NOMO-1 treated with DMSO at 0.1 percent for 48 hours (cell line): ENCODE results near the gene MAST3.
A peak's percentile ranks its signal among the peaks of the same experiment; 100 is the strongest.
"Not testable (repeated sequence)": the region's sequence is repeated elsewhere in the genome, so short reads cannot be mapped to it uniquely, and the experiment has no call there.

Experiments
- DNase-seq: peaks from one replicate; lab custom pipeline; 2025; ENCODE audit not compliant: unreplicated experiment; lab: John Stamatoyannopoulos, UW

Gene MAST3

GRCh38 chr19:18086590-18087138, 10.9 kb upstream of the MAST3 start, which contains the start of gene IL12RB1:
Gene IL12RB1, minus strand, starts transcription at chr19:18086934. Its CDS starts 111 bp downstream, at chr19:18086823.
- DNase-seq = peak; percentile 64

DNA sequence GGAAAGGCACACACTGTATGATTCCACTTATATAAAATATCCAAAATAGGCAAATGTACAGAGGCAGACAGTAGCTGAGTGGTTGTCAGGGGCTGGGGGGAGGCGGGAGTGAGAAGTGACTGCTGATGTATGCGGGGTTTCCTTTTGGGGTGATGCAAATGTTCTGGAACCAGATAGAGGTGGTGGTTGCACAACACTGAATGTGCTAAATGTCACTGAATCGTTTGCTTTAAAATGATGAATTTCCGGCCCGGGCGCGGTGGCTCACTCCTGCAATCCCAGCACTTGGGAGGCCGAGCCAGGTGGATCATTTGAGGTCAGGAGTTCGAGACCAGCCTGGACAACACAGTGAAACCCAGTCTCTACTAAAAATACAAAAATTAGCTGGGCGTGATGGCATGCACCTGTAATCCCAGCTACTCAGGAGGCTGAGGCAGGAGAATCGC, 8.5 kb upstream of the MAST3 start:
- peak; percentile 87 for DNase-seq

- no peak for DNase-seq
Measured at GRCh38 chr19:18089726-18090125, 7.9 kb upstream of the MAST3 start.

- no peak for DNase-seq
Measured at GRCh38 chr19:18090545-18091216, 6.9 kb upstream of the MAST3 start.

DNA sequence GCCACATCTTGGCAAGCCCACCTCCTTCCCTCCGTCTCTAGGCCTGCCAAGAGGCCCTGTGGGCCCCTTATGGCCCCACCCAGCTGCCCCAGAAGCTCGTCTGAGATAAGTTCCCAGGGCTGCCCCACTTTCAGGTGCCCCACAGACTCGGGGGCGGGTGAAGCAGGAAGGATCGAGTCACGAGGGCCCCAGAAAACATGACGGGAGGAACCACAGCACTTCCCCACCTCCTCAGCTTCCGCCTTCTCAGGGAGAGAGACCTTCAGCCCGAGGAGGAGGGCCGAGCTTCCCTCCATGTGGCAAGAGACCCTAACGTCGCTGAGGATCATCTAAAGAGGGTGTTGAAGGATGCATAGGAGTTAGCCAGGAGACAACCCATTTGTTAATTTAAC, 6.4 kb upstream of the MAST3 start:
- DNase-seq = peak; percentile 87

DNA sequence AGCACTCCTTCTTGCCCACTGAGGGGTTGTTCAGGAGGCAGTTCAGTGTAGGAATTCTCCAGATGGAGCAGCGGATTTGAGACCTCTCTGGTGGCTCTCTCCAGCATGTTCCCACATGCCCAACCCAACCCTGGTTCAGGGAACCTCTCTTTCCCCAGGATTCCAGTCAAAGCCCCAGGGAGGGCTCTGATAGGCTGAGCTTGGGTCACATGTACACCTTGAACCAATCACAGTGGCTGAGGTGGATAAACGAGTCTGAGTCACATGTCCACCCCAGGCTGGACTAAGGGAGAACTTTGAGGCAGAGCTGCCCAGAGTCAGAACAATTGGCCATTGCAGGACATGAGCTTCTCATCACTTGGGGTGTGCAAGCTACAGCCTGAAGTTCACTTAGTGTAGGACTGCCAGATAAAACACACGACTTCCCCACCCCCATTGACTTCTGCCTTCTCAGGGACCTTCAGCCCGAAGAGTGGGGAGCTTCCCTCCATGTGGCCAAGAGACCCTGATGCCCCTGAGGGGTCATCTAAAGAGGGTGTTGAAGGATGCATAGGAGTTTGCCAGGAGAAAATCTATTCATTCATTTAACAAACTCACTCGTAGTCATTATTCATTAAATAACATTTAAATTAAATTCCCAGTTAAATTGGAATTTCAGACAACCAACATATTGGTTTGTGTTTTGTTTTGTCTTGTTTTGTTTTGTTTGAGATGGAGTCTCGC, 4.0 kb upstream of the MAST3 start:
- DNase-seq = no peak

DNA sequence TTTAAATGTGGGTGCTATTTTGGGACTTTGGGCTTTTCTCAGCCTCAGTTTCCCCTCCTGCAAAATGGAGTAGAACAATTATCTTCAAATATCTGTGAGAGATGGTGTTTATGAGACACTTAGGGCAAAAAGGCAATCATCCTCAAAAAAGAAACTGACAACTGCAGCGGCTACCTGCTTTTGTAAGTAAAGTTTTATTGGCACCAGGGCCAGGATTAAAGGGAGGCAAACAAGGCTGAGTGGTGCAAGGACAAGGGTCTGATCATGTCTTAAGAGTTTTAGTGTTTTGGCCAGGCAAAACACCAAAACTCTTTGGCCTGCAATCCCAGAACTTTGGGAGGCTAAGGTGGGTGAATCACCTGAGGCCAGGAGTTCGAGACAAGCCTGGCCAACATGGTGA, 1.3 kb upstream of the MAST3 start:
- DNase-seq = no peak

GRCh38 chr19:18097993-18098890, 664 bp downstream of the MAST3 start:
- DNase-seq = no peak

DNA sequence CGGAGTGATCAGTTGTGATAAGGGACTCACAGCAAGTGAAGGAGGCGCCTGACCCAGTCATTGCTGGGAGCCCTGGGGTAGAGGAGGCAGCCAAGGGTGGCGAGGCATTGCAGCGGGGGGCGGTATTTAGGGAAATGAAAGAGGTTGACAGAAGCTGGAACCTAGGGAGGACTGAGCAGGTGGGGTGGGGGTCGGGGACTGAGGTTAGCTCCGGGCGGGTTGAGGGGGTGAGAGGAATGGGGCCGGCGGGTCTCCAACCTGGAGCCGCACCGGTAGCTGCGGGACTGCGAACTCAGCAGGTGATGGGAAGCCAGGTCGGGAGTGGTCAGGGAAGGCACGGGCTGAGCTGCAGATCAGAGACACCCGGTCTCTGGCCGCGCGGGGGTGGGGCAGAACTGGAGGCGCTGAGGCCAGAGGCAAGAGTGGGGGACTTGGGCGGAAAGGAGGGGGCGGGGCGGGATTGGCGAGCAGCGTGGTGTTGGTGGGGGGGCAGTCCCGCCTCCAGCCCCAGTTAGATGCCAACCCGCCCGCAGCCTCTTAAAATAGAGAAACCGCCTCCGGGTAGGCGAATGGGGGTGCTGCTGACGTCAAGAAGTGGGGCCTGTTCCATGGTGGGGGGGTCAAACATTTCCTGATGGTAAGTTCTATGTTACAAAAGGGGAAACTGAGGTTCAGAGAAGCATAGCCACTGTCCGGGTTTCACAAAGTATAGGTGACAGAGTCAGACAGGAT, 1.5 kb downstream of the MAST3 start:
- no peak for DNase-seq

GRCh38 chr19:18099623-18099995, 2.0 kb downstream of the MAST3 start:
- DNase-seq = no peak

GRCh38 chr19:18100710-18101109, 3.1 kb downstream of the MAST3 start:
- DNase-seq = no peak

DNA sequence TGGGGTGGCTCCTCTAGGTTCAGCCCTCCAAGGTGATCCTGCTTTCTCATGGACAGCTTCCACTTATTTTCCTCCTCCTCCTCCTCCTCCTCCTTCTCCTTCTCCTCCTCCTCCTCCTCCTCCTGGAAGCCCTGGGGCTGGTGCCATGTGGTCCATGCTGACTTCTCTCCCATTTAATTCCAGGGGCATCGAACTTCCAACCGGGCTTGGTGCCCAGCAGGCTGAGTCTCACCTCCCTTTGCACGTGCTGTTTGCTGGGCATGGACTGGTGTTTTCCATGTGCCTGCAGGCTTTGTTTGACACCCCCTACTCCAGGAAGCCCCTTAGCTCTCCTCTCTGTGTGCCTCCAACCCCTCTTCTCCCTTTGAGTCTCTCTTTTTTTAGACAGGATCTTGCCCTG, 3.7 kb downstream of the MAST3 start:
- no peak for DNase-seq

- no peak for DNase-seq
Measured at GRCh38 chr19:18102916-18103542, 5.5 kb downstream of the MAST3 start.

GRCh38 chr19:18104793-18105131, 7.2 kb downstream of the MAST3 start:
- no peak for DNase-seq

DNA sequence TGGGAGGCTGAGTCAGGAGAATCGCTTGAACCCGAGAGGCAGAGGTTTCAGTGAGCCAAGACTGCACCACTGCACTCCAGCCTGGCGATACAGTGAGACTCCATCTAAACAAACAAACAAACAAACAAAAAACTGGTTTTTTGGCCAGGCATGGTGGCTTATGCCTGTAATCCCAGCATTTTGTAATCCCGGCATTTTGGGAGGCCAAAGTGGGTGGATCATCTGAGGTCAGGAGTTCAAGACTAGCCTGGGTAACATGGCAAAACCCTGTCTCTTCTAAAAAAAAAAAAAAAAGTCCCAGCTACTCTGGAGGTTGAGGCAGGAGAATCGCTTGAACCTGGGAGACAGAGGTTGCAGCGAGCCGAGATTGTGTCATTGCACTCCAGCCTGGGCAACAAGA, 7.7 kb downstream of the MAST3 start:
- not testable (repeated sequence) for DNase-seq

DNA sequence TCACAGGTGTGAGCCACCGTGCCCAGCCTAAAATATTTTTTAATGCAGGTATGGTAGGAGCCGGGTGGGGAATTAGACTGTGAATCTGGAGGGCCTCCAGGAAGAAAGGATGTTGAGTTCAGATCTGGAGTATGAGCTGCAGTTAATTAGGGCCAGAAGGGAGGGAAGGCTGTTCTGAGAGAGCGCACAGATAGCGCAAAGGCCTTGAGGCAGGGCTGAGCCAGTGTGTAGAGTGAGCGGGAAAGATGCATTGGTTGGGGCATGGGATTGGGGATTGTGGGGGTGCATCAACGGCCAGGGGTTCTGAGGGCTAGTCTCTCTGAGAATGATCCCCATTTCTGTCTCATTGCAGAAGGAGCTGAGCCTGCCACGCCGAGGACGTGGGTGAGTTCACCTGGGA, 9.7 kb downstream of the MAST3 start:
- DNase-seq = no peak

DNA sequence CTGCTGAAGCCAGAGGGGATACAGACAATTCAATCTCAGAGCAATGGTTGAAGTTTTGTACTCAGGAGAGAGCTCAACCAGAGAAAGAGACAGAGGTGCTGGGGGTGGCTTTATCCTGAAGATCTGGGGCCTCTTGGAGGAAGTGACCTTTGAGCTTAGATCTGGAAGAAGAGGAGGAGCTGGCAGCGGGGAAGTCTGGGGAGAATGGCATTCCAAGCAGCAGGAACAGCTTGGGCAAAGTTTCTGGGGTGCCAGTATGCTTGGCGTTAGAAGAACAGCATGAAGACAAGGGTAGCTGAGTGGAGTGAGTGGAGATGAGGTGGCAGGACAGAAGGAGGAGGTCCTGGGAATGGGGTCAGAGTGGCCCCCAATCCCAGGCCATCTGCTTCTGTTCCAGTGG, 11.3 kb downstream of the MAST3 start:
- DNase-seq = no peak

DNA sequence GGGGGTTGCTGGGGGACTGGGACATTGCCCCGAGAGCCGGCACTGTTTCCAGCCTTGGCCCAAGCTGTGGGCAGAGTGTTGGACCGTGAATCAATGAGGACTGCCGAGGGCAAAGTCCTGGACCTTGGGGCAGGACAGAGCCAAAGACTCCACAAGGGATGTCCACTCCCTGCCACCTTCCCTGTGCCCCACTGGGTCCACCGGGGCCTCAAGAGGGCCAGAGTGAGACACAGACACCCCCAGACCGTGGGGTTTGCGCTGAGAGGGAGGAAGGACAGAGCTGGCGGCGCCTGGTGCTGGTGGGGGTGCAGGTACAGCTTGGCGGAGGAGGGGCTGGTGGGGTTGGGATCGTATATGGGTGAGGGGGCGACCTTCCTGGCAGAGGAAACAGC, 11.8 kb downstream of the MAST3 start:
- no peak for DNase-seq

DNA sequence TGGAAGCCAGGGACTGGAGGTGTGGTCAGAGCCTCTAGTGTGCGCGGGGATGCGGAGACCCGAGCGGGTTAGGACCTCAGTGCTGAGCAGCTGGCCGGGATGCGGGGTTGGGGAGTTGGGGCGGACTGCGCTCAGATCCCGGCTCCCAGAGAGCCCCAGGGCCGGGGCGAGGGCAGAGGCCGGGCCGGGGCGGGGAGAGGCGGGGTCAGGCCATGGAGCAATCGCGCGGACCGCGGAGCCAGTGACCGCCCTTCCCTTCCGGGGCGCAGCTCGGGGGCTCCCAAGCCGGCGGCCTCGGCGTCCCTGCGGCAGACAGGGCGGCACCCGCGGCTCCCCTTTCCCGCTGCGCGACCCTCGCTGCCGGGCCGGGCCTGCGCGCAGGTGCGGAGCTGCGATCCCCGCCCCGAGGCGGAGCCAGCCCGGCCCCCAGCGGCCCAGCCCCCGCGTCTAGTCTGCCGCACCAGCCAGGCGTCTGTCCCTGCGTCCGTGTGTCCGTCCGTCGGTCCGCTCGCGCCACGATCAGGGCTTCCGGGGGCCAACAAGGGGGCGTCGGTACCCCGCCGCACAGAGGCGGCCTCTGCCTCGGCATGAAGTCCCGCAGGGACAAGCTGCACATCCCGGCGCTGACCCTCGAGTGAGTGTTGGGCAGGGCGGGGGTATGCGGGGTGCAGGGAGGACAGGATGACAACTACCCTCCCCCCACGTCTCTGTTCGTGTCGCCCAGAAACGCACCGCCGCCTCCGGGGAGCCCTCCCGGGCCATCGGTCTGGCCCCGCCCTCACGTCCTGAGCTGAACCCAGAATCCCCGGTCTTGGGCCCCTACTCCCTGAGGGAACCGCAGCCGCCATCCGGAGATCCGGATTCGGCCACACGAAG, 12.4 kb downstream of the MAST3 start:
- no peak for DNase-seq
